Measurements from ENCODE around the gene RPGRIP1.

DNA sequence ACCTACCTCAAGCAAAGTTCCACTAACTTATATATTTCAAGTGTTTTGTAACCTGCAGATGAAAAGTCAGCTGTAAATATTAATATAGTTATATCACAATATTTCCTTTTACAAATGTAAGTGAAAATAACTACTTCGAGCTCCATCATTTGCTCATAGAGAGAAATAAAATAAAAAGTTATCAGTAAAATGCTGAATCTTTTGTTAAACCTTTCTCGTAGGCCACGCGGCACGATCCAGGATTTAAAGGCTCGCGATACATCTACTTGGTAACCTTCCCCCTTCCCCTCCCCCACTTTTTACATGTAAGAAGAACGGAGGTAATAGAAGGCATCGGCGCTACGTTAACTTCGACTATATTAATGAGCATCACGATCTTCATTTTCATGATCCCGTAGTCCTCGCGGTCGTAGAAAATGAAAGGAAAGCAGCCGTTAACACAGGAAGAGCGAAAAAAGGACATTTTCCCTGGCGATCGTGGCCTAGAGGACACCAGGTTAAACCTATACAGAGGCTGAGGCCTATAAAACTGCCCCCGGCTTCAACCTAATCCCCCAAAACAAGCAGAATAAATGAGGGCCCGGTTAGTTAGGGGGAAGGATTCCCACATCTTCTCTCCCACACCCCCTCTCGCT is 11.1 kb upstream of the RPGRIP1 start:
- TF ChIP-seq, protein P1, sequence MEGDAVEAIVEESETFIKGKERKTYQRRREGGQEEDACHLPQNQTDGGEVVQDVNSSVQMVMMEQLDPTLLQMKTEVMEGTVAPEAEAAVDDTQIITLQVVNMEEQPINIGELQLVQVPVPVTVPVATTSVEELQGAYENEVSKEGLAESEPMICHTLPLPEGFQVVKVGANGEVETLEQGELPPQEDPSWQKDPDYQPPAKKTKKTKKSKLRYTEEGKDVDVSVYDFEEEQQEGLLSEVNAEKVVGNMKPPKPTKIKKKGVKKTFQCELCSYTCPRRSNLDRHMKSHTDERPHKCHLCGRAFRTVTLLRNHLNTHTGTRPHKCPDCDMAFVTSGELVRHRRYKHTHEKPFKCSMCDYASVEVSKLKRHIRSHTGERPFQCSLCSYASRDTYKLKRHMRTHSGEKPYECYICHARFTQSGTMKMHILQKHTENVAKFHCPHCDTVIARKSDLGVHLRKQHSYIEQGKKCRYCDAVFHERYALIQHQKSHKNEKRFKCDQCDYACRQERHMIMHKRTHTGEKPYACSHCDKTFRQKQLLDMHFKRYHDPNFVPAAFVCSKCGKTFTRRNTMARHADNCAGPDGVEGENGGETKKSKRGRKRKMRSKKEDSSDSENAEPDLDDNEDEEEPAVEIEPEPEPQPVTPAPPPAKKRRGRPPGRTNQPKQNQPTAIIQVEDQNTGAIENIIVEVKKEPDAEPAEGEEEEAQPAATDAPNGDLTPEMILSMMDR (IDR thresholded peaks at IDR 0.05) = no peak
- TF ChIP-seq SMAD3 (CRISPR knock-in tag; IDR thresholded peaks at IDR 0.05; ENCODE audit: borderline replicate concordance) (no peak), ZNF423 (CRISPR knock-in tag; IDR thresholded peaks at IDR 0.05) (no peak)
- TF ChIP-seq, protein P2, sequence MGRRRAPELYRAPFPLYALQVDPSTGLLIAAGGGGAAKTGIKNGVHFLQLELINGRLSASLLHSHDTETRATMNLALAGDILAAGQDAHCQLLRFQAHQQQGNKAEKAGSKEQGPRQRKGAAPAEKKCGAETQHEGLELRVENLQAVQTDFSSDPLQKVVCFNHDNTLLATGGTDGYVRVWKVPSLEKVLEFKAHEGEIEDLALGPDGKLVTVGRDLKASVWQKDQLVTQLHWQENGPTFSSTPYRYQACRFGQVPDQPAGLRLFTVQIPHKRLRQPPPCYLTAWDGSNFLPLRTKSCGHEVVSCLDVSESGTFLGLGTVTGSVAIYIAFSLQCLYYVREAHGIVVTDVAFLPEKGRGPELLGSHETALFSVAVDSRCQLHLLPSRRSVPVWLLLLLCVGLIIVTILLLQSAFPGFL (CRISPR knock-in tag; IDR thresholded peaks at IDR 0.05; ENCODE audit: borderline replicate concordance) = peak; percentile 87; the same call in 1 of the 2 replicates

Measured in WTC11 (cell line).